NCI-H2107 treated with DMSO at 0.1 percent for 48 hours (cell line): ENCODE measurements around the gene PIGU.

Source experiments
- DNase-seq: peaks from one replicate; lab custom pipeline; 2025; ENCODE audit not compliant: unreplicated experiment; lab: John Stamatoyannopoulos, UW

The PIGU gene

DNA sequence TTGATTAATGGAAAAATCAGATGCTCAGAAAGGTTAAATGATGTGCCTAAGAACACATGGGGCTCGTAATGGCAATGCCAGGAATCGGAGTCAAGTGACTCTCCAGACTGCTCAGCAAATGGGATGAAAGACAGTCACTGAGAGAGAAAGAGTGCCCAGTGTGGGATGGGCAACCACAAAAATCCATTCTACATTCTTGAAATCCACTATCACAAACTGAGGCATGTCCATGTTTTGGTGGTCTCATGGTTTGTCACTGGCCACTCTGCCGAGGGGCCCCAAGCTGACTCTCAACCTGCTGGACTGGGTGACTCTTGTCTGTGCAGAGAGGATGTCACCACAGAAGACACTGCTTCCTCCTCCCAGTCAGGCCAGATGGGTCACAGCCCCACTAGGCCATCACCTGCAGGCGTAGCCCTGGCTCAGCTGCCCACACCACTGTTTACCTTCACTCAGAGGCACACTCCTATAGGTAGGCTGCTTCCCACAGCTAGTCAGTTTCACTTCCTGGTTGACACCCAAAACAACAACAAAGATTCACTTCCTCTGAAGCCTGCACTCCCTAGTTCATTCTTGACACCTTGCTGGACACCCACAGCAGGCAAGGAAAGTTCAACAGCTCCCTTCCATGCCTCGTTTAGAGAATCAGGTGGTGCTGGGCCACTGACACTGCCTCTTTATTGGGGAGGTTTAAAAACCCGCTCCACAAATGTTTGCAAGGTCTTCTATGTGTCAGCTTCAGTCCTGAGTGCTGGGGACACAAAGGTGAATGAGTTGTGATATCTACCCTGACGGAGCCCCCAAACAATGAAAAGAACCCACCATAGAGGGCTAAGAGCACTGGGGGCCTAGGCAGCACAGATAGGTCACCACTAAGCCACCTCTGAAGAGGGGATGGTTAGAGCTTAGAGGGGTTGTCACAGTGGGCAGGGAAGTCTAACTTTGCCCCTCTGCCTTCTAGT is 96.6 kb downstream of the PIGU start:
- DNase-seq = no peak

- DNase-seq = no peak
These were observed 97.5 kb downstream of the PIGU start for GRCh38 chr20:34579191-34579978.

- no peak for DNase-seq
These were observed 98.4 kb downstream of the PIGU start for GRCh38 chr20:34578521-34578920.

GRCh38 chr20:34578025-34578424 is 98.9 kb downstream of the PIGU start:
- no peak for DNase-seq

DNA sequence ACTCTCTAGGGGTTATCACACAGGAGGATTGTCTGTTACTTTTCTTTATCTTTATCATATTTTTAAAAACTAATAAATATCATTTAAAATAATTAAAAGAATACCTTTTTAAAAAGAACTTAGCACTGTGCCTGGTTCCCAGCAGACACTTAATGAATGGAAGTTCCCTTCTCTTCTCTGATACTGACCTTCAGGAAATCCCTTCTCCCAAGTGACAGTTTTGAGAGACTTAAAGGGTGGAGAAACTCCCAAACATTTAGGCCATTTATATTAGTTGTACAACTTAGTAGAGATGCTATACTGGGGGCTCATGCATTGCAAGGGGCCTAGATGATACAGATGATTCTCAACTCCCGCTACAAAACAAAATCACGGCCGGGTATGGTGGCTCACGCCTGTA is 99.8 kb downstream of the PIGU start:
- no peak for DNase-seq

GRCh38 chr20:34575756-34576155 is 101.1 kb downstream of the PIGU start:
- no peak for DNase-seq

- no peak for DNase-seq
These were observed 101.6 kb downstream of the PIGU start for GRCh38 chr20:34575271-34575670.

DNA sequence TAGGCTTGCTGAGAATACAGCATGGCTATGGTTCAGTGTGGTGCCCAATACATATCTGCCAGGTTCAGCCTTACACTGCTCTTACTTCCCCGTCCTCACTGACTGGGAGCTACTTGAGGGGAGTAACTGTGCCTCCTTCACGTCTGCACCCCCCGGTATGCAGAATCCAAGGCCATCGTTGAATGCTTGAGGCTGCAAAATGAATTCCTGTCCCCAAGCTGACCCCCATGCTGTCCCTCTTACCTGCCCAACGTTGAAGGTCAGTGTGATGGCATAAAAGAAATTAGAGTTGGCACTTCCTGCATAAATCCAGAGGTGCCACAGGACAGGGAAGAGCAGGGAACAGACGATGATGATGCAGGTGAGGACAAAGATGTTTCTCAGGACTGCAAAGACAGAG is 102.0 kb downstream of the PIGU start:
- no peak for DNase-seq

DNA sequence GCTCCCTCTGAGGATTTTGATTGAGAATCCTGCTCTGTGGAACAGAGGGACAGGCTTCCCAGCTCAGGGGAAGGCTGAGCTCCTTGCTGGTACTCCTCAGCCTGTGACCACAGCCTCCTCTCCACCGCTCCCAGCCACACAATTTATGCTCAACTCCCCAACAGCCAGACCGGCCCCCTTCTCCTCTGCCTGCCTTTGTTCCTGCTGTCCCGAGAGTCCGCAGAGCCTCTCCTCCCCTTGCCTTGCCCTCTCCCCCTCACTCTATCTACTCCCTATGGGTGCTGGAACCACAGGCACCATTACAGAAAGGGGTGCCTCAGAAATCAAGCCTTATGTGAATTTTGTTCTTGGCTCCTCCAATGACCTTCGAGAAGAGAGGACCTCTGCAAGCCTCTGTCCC is 102.5 kb downstream of the PIGU start:
- DNase-seq = no peak

DNA sequence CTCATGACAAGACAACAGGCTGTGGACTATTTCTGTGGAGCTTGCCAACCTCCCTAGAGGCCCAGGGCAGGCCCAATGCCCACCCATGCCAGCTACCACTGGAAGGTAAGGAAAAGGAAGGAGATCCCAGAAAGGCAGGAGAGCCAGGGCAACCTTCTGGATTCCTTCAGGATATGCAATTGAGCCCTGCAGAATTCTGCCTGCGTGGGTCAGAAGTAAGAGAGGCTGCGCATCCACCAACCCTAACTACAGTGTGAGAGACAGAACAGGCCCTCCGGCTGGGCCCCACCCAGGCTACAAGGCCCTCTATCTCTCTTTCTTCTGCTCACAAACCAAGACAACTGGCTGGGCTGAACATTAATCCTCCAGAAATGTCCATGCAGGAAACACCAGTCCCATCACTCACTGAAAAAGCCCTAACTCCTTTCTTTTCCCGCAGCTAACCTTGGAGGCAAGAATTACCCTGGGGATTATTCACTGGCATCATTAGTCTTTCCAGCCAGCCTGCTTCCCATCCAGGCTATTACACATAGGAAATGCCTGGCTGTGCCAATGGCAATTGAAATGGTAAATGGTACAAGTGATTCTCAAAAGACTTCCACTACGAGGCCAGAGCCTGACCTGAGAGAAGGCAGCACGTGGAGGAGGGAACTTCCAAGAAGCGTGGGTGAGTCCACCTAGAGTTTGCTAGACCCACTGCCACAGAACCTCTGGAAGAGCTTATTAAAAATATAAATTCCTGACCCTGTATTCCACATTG is 103.2 kb downstream of the PIGU start:
- DNase-seq = no peak

- DNase-seq = no peak
These were observed 105.1 kb downstream of the PIGU start for GRCh38 chr20:34571753-34572152.

- DNase-seq = no peak
These were observed 106.0 kb downstream of the PIGU start for GRCh38 chr20:34570859-34571306.

DNA sequence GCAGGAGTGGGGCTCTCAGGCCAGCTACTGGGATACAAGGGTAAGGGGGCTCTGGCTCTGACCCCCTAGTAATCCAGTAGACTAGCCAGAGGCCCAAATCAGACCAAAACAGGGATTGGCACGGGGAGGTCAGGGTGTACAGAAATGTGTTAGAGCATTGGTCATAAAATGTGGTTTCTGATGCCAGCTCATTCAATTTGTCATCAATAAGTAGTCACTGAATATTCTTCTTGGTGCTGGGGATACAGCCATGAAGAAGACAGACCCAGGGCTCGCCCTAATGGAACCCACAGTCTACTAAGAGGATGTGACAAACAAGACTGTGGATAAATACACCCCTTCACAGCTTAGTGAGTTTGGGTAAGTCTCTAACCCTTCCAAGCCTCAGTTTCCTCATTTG is 107.3 kb downstream of the PIGU start:
- no peak for DNase-seq

DNA sequence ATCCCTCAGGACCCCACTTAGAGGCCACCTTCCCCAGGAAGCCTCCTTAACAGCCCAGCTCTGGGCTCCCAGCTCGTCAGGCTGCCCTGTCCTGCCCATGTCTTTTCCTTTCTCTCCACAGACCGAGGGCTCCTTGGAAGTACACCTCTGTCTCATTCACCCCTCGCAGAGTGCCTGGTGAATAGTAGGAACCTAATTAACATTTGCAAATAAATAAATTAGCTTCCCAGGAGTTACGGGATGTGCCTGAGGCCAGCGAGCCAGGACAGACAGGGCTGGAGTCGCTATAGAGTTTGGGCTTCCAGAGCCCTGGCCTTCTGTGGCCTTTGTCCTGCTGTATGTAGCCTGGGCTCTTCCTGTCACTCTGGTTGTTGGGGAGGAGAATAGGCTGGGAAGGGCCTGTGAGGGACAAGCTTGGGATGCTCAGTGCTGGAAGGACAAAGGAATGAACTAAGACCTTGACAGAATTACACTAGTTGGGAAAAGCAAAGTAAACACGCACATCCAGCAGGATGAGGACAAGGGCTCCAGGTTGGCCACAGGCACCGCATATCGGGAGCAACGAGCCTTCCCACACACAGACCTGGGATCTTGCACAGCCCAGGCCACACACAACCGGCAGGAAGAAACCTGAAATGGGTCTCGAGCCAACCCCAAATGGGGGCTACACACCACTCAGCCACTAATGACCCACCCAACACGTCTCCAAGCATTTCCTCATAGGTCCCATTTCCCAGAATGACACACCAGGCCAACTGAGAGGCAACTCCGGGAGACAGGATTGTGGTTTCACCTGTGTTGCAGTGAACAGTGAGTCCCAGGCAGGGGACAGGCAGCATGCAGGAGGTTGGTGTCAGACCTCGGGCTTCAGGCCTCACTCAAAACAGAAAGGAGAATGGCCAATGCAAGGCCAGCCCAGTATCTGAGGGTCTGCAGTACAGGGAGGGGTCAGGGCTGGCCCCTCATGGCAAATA is 108.7 kb downstream of the PIGU start:
- no peak for DNase-seq

DNA sequence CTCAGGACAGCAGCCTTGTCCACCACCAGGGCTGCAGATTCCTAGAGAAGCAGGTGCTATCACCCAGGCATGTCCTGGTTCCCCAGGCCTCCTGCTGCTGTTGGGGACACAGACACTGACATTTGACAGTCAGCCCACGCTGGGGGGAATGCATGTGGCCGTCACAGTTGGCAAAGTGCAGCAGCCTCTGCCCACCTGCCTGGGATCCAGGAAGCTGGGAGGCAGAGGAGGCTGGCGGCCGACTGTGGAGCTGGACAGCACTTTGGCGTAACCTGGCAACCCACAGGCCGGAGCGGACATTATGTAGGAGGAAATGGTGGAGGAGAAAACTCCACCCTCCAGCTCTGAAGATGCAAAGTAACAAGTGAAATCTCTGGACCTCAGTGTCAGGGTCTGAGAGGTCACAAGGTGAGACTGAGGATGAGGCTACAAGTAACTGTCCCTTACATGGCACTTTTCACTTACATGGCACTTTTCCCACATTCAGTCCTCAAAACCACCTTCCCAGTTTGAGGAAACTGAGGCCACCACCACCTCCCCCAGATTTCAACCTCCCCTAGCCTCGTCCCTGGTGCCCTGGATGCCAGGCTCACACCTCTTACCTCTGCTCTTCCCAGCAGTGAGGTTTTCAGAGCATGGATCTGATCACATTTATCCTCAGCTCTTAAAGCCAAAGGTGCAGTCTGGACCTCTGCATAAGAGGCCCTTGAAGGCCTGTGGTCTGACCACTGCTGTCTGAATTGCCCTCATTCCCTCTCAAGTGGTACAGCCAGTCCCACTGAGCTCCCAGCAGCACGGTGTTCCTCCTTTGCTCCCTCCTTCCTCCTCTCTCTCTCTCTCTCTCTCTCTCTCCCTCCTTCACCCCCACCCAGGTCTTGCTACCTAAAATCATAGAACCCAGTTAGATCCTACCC is 109.7 kb downstream of the PIGU start:
- no peak for DNase-seq

GRCh38 chr20:34564833-34565232 is 112.1 kb downstream of the PIGU start:
- no peak for DNase-seq

DNA sequence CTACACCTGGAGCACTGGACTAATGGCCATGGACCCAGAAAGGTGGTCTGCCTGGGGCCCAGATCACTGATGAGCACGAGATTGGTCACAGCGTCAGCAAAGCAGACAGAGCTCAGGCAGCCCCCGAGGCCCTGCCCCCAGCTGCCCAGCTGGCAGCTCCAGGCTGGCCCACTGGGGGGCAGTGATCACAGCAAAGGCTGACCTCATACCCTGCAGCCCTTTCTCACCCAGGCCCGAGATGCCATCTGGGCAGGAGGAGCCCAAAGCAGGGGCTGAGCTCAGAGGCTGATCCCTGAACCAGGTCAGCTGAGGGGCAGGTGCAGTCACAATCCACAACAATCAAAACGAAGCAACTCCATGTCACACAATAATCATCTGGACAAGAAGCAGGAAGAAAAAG is 114.3 kb downstream of the PIGU start:
- no peak for DNase-seq

DNA sequence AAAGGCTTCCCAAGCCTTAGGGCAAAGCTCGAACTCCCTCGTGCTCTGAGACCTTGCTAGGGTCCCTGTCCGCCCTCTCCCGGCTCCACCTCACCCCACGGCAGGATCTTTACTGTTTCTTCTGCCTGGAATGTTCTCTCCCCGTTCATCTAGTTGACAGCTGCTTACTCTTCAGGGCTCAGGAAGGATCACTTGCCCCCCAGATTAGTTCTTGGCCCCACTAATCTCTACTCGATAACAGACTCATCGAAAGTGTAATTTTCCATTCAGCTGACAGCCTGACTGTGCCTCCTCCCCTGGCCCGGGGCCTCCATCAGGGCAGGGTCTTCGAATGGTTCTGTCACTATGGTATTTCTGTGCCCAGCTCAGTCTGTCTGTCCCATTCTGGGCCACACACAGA is 115.2 kb downstream of the PIGU start:
- no peak for DNase-seq

- no peak for DNase-seq
These were observed 116.3 kb downstream of the PIGU start for GRCh38 chr20:34560614-34561013.
